ENCODE results near the gene MPZL2.

Gene MPZL2

GRCh38 chr11:118263695-118264568 lies at the start of gene MPZL2:
Gene MPZL2, minus strand, starts transcription at chr11:118264297. Its CDS starts 144 bp downstream, at chr11:118264153.
- no peak within 1 kb of the TSS for H2AFZ ChIP-seq (ENCODE audit: low read depth, low read length)
- H3K27ac ChIP-seq (ENCODE audit: low read length), result no peak within 1 kb of the TSS
- H3K4me1 ChIP-seq (ENCODE audit: insufficient read depth, low read length), result no peaks in the 10 kb centered on the region
- no peaks in the 10 kb centered on the region for H4K20me1 ChIP-seq (ENCODE audit: insufficient read depth, low read length)
- no peak within 1 kb of the TSS for H3K4me2 ChIP-seq (ENCODE audit: insufficient read depth, low read length)
- no peaks in the 10 kb centered on the region for H3K36me3 ChIP-seq (ENCODE audit: insufficient read depth, low read length)
- no peak within 1 kb of the TSS for H3K4me3 ChIP-seq (ENCODE audit: low read depth in 1 of 2, low read length in 2 of 2)
- ATAC-seq (ENCODE audit: insufficient read depth, low read depth) (peak; percentile 24; the same call in 1 of the 3 replicates), DNase-seq (no peak)
- H3K79me2 ChIP-seq (ENCODE audit: insufficient read depth, low read length), result no peaks in the 10 kb centered on the region
- no peaks in the 10 kb centered on the region for H3K9me3 ChIP-seq (ENCODE audit: insufficient read depth, low read length, severe bottlenecking)
- H3K9ac ChIP-seq (ENCODE audit: low read depth, low read length), result no peak within 1 kb of the TSS
- TF ChIP-seq CTCF (IDR thresholded peaks at IDR 0.05; ENCODE audit: borderline replicate concordance, extremely low read depth, low read length, poor library complexity, severe bottlenecking), result no peak
- TF ChIP-seq EZH2 (IDR thresholded peaks at IDR 0.05; ENCODE audit: borderline replicate concordance, low read depth, low read length, severe bottlenecking), result no peak
- peaks cover 9% of the 10 kb centered on the region for H3K27me3 ChIP-seq (ENCODE audit: insufficient read depth, low read length, poor library complexity)

GRCh38 chr11:118313242-118313641 lies 49.1 kb upstream of the MPZL2 start:
- no peak overlapping the region for H2AFZ ChIP-seq (ENCODE audit: low read depth, low read length)
- H3K27ac ChIP-seq (ENCODE audit: low read length), result peak overlapping the region; percentile 96
- DNase-seq (no peak), ATAC-seq (ENCODE audit: insufficient read depth, low read depth) (no peak)
- H3K4me2 ChIP-seq (ENCODE audit: insufficient read depth, low read length), result peak overlapping the region; percentile 40
- no peaks in the 10 kb centered on the region for H4K20me1 ChIP-seq (ENCODE audit: insufficient read depth, low read length)
- H3K9me3 ChIP-seq (ENCODE audit: insufficient read depth, low read length, severe bottlenecking), result no peaks in the 10 kb centered on the region
- TF ChIP-seq CTCF (IDR thresholded peaks at IDR 0.05; ENCODE audit: borderline replicate concordance, extremely low read depth, low read length, poor library complexity, severe bottlenecking), result no peak
- TF ChIP-seq EZH2 (IDR thresholded peaks at IDR 0.05; ENCODE audit: borderline replicate concordance, low read depth, low read length, severe bottlenecking), result no peak
- H3K36me3 ChIP-seq (ENCODE audit: insufficient read depth, low read length), result peaks cover 70% of the 10 kb centered on the region
- H3K4me3 ChIP-seq (ENCODE audit: low read depth in 1 of 2, low read length in 2 of 2), result no peak overlapping the region
- H3K4me1 ChIP-seq (ENCODE audit: insufficient read depth, low read length), result peaks cover 95% of the 10 kb centered on the region
- no peaks in the 10 kb centered on the region for H3K27me3 ChIP-seq (ENCODE audit: insufficient read depth, low read length, poor library complexity)
- peaks cover 64% of the 10 kb centered on the region for H3K79me2 ChIP-seq (ENCODE audit: insufficient read depth, low read length)
- H3K9ac ChIP-seq (ENCODE audit: low read depth, low read length), result peak overlapping the region; percentile 29; the same call in 1 of the 2 replicates

GRCh38 chr11:118312328-118312727 lies 48.2 kb upstream of the MPZL2 start:
- H4K20me1 ChIP-seq (ENCODE audit: insufficient read depth, low read length), result no peaks in the 10 kb centered on the region
- H3K4me3 ChIP-seq (ENCODE audit: low read depth in 1 of 2, low read length in 2 of 2), result no peak overlapping the region
- peak overlapping the region; percentile 57 for H3K27ac ChIP-seq (ENCODE audit: low read length)
- no peak overlapping the region for H2AFZ ChIP-seq (ENCODE audit: low read depth, low read length)
- peaks cover 95% of the 10 kb centered on the region for H3K4me1 ChIP-seq (ENCODE audit: insufficient read depth, low read length)
- H3K9me3 ChIP-seq (ENCODE audit: insufficient read depth, low read length, severe bottlenecking), result no peaks in the 10 kb centered on the region
- 0 out of 2 replicates have a peak overlapping the region, but pooled peaks have one; percentile 2 for H3K4me2 ChIP-seq (ENCODE audit: insufficient read depth, low read length)
- no peak for DNase-seq
- H3K9ac ChIP-seq (ENCODE audit: low read depth, low read length), result 0 out of 2 replicates have a peak overlapping the region, but pooled peaks have one; percentile 8
- no peaks in the 10 kb centered on the region for H3K27me3 ChIP-seq (ENCODE audit: insufficient read depth, low read length, poor library complexity)
- TF ChIP-seq CTCF (IDR thresholded peaks at IDR 0.05; ENCODE audit: borderline replicate concordance, extremely low read depth, low read length, poor library complexity, severe bottlenecking) (no peak), EZH2 (IDR thresholded peaks at IDR 0.05; ENCODE audit: borderline replicate concordance, low read depth, low read length, severe bottlenecking) (no peak)
- peaks cover 69% of the 10 kb centered on the region for H3K79me2 ChIP-seq (ENCODE audit: insufficient read depth, low read length)
- no peak for ATAC-seq (ENCODE audit: insufficient read depth, low read depth)
- H3K36me3 ChIP-seq (ENCODE audit: insufficient read depth, low read length), result peaks cover 78% of the 10 kb centered on the region

Measured in DND-41 (cell line).